Body of pancreas (tissue), 4 donors: ENCODE results near the gene TGFB3. TPM values are rescaled to one million over a fixed set of nuclear protein-coding genes. Genes with fewer than 3 reads are reported as not detected.

ENCODE experiments used
- ATAC-seq: fragments of 150-250 bp; one replicate; pipeline ENCODE4 v1.9.1; 2016
- DNase-seq, 4 donors: peaks; one replicate each; pipeline ENCODE4 v3.0.0-alpha.2; 2019
- H3K27ac ChIP-seq, 4 donors: fragments of 200-600 bp; sonication (generic); 1 replicate in 3 of 4; 2 replicates in 1 of 4; pipeline versions ENCODE4 v1.5.1 to v1.6.1; 2016 to 2019; ENCODE audit warnings: mild to moderate bottlenecking in 1 of 4, mixed read lengths in 1 of 4, moderate library complexity in 1 of 4
- H3K27me3 ChIP-seq, 2 donors: fragments of 200-600 bp; sonication (generic); one replicate each; pipeline ENCODE4 v1.6.0; 2016; ENCODE audit warnings: mild to moderate bottlenecking in 1 of 2
- H3K36me3 ChIP-seq, 2 donors: fragments of 200-600 bp; sonication (generic); replicated peaks in 1 of 2; 2 replicates each; pipeline ENCODE4 v1.5.1; 2016; ENCODE audit warnings: low read depth in 2 of 2; ENCODE audit not compliant: insufficient read depth in 1 of 2
- H3K4me1 ChIP-seq: fragments of 200-600 bp; sonication (generic); one replicate; pipeline ENCODE4 v1.6.0; 2016
- H3K4me3 ChIP-seq, 2 donors: fragments of 200-600 bp; sonication (generic); 1 replicate in 1 of 2; 2 replicates in 1 of 2; pipeline ENCODE4 v1.5.1; 2016 to 2019
- H3K9me3 ChIP-seq, 3 donors: fragments of 200-600 bp; sonication (generic); 1 replicate in 2 of 3; 2 replicates in 1 of 3; pipeline ENCODE4 v1.5.1; 2016
- POLR2A ChIP-seq, 3 donors: fragments of 450-650 bp; IDR thresholded peaks; one replicate each; pipeline ENCODE4 v1.6.1; 2016; ENCODE audit warnings: antibody characterized with exemption in 3 of 3, mild to moderate bottlenecking in 2 of 3
- WGBS, 2 donors: methylation state at CpG; one replicate each; pipeline ENCODE4 v1.1.5; 2017; 5-methylcytosine and 5-hydroxymethylcytosine counted together
- intact Hi-C: fragments of 100-400 bp; cut with DNase I; formaldehyde crosslinking; loops from one replicate; pipeline ENCODE4 v1.15.1; 2023
- total RNA-seq, 2 donors: library from RNA; depleted of rRNA; stranded (reverse); fragments of >200 nt; gene quantifications; one replicate each; pipeline ENCODE4 v1.1.0, GENCODE V29; 2016
- TF ChIP-seq, protein P1 (sequence below), 7 experiments: fragments of 450-650 bp in 4 of 7; fragments of 200-600 bp in 3 of 7; sonication (generic) in 3 of 7; IDR thresholded peaks; one replicate each; pipeline ENCODE4 v1.5.1; 2016 to 2019; ENCODE audit warnings: antibody characterized with exemption in 7 of 7

Gene TGFB3
- total RNA-seq, 2 donors from 2014 or later, result 23.6 to 30.7 TPM

DNA sequence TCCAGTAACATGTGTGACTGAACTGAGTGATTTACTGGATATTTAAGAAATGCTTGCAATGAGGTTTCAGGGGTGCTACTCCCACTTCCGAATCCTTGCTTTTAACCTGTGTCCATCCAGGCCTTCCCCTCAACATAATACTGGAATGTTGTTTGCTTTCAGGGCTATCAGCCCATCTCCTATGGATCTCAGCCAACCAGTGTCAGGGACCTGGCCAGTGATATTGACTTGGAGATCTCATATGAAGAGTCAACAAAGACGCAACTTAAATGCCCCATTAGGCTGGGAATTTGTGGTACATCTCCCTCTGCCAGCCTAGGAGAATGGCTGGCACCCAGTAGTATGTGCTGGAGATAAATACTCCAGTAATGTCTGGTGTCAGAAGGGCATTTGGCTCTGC is 2.9 kb upstream of the TGFB3 start:
- no peak for TF ChIP-seq POLR2A (IDR thresholded peaks at IDR 0.05)
- TF ChIP-seq, protein P1, sequence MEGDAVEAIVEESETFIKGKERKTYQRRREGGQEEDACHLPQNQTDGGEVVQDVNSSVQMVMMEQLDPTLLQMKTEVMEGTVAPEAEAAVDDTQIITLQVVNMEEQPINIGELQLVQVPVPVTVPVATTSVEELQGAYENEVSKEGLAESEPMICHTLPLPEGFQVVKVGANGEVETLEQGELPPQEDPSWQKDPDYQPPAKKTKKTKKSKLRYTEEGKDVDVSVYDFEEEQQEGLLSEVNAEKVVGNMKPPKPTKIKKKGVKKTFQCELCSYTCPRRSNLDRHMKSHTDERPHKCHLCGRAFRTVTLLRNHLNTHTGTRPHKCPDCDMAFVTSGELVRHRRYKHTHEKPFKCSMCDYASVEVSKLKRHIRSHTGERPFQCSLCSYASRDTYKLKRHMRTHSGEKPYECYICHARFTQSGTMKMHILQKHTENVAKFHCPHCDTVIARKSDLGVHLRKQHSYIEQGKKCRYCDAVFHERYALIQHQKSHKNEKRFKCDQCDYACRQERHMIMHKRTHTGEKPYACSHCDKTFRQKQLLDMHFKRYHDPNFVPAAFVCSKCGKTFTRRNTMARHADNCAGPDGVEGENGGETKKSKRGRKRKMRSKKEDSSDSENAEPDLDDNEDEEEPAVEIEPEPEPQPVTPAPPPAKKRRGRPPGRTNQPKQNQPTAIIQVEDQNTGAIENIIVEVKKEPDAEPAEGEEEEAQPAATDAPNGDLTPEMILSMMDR (IDR thresholded peaks at IDR 0.05), result no peak
- DNase-seq, result peak in 2 of 4 donors; percentile 12 to 19
- peaks cover 55% of the 10 kb centered on the region for H3K4me1 ChIP-seq
- WGBS, 2 donors, result 13 to 35% methylated on average over 2 of the region's 2 CpGs
- no peak for ATAC-seq
- peak overlapping the region in 3 of 4 donors; percentile 60 to 99 (median 99) for H3K27ac ChIP-seq
- no peak overlapping the region for H3K4me3 ChIP-seq
- H3K9me3 ChIP-seq, result no peaks in the 10 kb centered on the region
- peaks cover 0 to under 1% of the 10 kb centered on the region in 2 donors for H3K36me3 ChIP-seq
- intact Hi-C loops, result no loop called here
- H3K27me3 ChIP-seq, result no peaks in the 10 kb centered on the region

DNA sequence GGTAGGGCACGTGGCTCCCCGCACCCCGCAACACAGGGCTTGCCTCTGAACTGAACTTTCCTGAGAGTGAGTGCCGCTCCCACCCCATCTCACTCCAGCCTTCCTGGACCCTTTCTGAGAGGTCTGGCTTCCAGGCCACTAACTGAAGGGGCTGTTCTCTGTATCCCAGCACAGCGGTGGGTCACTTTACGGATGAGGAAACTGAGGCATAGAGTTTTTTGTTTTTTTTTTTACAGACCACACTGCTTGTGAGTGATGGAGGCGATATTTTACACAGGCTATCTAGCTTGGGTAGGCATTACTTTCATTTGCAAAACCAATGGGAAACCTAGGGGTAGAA is 1.2 kb upstream of the TGFB3 start:
- ATAC-seq (no peak), DNase-seq (no peak)
- Histone ChIP-seq H3K4me3 (no peak overlapping the region), H3K36me3 (no peaks in the 10 kb centered on the region), H3K4me1 (peaks cover 72% of the 10 kb centered on the region), H3K27me3 (no peaks in the 10 kb centered on the region), H3K27ac (peak overlapping the region; percentile 82 to 99 (median 98)), H3K9me3 (no peaks in the 10 kb centered on the region)
- TF ChIP-seq POLR2A (IDR thresholded peaks at IDR 0.05), result no peak
- TF ChIP-seq, protein P1 (IDR thresholded peaks at IDR 0.05), result peak in 1 of 7 experiments; percentile 4
- intact Hi-C loops, result no loop called here
- WGBS, 2 donors, result 32 to 47% methylated on average over 7 of the region's 7 CpGs

DNA sequence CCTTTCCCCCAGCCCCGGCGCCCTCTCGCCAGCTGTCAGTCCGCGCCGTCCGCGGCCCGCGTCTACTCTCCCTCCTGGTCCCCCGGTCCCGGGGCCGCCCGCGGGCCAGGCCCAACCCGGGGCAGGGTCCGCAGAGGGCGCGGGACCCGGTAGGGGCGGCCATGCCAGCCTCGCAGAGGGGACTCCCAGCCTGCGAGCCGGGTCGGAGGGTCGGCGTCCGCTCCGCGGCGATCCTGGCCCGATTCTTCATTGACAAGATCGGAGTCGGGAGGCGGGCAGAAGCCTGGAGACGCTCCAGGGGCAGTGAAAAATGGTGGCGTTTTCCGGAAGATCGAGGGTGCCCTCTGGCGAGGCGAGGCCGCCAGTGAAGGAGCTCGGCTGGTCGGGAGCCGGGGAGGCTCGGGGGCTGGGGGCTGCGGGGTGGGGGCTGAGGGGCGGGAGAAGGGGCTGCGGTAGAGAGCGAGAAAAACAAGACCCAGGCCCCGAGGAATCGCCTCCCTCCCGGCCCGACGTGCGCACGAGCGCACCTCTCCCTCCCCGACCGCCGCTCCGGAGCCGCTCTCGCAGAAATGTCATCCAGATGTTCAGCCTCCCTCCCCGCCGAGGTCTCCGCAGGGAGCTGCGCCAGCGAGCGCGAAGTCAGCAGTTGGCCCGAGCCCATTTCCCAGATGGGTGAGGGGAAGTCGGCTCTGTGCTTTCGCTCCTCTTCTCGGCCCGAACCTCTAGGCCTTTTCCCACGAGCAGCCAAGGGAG is 647 bp upstream of the TGFB3 start:
- TF ChIP-seq, protein P1 (IDR thresholded peaks at IDR 0.05), result peak; percentile 39 to 74 (median 64)
- TF ChIP-seq POLR2A (IDR thresholded peaks at IDR 0.05), result peak in 2 of 3 donors; percentile 54 to 60
- intact Hi-C loops, result no loop called here
- peaks cover 78% of the 10 kb centered on the region for H3K4me1 ChIP-seq
- H3K9me3 ChIP-seq, result no peaks in the 10 kb centered on the region
- H3K4me3 ChIP-seq, result peak overlapping the region; percentile 35 to 60
- peak; percentile 86 to 88 (median 86) for DNase-seq
- peak overlapping the region; percentile 82 to 99 (median 98) for H3K27ac ChIP-seq
- peak; percentile 74 for ATAC-seq
- 0% methylated on average over 29 to 74 of the region's 77 CpGs for WGBS, 2 donors
- H3K27me3 ChIP-seq, result no peaks in the 10 kb centered on the region
- H3K36me3 ChIP-seq, result no peaks in the 10 kb centered on the region

DNA sequence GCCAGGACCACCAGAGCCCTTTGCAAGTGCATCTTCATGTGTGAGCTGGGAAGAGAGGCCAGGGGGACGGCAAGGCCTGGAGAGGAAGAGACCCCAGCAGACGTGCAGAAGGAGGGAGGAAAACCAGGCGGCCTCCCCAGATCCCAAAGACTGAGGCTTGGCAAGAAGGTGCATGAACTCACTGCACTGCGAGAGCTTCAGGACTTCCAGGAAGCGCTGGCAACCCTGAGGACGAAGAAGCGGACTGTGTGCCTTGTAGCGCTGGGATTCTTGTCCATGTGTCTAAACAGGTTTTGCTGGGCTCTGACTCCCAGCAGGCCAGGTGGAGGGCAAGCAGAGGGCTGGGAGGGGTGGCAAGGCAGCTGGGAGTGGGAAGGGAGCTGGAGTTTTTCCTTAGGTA is 939 bp downstream of the TGFB3 start:
- peak overlapping the region; percentile 82 to 99 (median 98) for H3K27ac ChIP-seq
- no peaks in the 10 kb centered on the region for H3K9me3 ChIP-seq
- peak; percentile 52 to 67 (median 62) for DNase-seq
- H3K4me1 ChIP-seq, result peaks cover 74% of the 10 kb centered on the region
- no peak overlapping the region for H3K4me3 ChIP-seq
- 31 to 53% methylated on average over 8 of the region's 8 CpGs for WGBS, 2 donors
- TF ChIP-seq POLR2A (IDR thresholded peaks at IDR 0.05), result peak in 1 of 3 donors; percentile 9
- TF ChIP-seq, protein P1 (IDR thresholded peaks at IDR 0.05), result no peak
- no peaks in the 10 kb centered on the region for H3K36me3 ChIP-seq
- peak; percentile 9 for ATAC-seq
- no peaks in the 10 kb centered on the region for H3K27me3 ChIP-seq
- intact Hi-C loops, result no loop called here
